ENCODE data around the gene CACNA1F.
A peak's percentile ranks its signal among the peaks of the same experiment; 100 is the strongest.

The CACNA1F gene
- total RNA-seq, result 1.6 to 3.3 (median 2.2) reads per million in 3 donors

DNA sequence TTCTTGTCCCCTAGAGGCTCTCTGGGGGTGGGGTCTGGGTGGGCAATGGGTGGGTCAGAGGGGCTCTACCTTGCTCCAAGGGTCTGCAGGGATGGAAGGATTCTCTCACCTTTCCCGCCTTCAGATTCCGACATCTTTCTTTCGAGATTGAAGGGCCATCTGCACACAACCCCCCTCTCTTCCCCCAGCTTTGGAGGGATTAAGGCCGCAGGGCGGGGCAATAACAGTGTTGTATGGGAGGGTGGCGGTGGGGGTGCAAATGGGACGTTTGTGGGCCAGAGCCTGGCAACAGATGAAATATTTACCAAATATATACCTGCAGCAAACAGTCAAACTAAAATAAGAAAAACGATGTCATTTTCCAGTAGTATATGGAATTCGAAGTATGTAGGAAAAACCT lies at the start of gene CACNA1F:
Gene CACNA1F, minus strand, starts transcription at position 165 of the 400 bp plus-strand sequence. Its CDS starts 31 bp downstream, at position 134.
- no peak for DNase-seq
- Histone ChIP-seq H3K4me3 (ENCODE audit: insufficient read depth, low read depth, low read length, poor library complexity, severe bottlenecking) (no peak within 1 kb of the TSS), H3K36me3 (ENCODE audit: control insufficient read depth, insufficient read depth, low read length) (no peaks in the 10 kb centered on the region), H3K9me3 (ENCODE audit: control insufficient read depth, low read length) (no peaks in the 10 kb centered on the region), H3K27me3 (replicated peaks; ENCODE audit: control insufficient read depth, insufficient read depth, low read length, poor library complexity, severe bottlenecking) (no peaks in the 10 kb centered on the region), H3K27ac (ENCODE audit: insufficient read depth, low read length, poor library complexity, severe bottlenecking) (no peak within 1 kb of the TSS), H3K4me1 (ENCODE audit: control insufficient read depth, insufficient read depth, low read length, poor library complexity, severe bottlenecking) (peaks cover 3% of the 10 kb centered on the region)

DNA sequence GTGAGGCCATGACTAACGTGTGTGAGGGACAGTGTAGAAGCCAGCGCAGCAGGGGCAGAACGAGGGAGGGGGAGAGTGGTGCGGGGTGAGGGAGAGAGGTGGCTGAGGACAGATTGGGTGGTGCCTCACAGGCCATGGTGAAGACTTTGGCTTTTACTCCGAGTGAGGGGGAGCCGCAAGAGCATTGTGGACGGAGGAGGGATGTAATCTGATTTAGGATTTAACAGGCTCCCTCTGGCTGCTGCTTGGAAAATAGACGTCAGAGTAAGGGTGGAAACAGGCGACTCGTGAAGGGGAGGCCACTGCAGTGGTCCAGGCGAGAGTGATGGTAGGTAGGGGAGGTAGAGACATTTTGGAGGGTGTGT lies 49.5 kb upstream of the CACNA1F start:
- Histone ChIP-seq H3K27ac (ENCODE audit: insufficient read depth, low read length, poor library complexity, severe bottlenecking) (no peak overlapping the region), H3K4me1 (ENCODE audit: control insufficient read depth, insufficient read depth, low read length, poor library complexity, severe bottlenecking) (peaks cover 4% of the 10 kb centered on the region), H3K36me3 (ENCODE audit: control insufficient read depth, insufficient read depth, low read length) (no peaks in the 10 kb centered on the region), H3K9me3 (ENCODE audit: control insufficient read depth, low read length) (no peaks in the 10 kb centered on the region), H3K27me3 (replicated peaks; ENCODE audit: control insufficient read depth, insufficient read depth, low read length, poor library complexity, severe bottlenecking) (no peaks in the 10 kb centered on the region), H3K4me3 (ENCODE audit: insufficient read depth, low read depth, low read length, poor library complexity, severe bottlenecking) (no peak overlapping the region)
- DNase-seq, result no peak

DNA sequence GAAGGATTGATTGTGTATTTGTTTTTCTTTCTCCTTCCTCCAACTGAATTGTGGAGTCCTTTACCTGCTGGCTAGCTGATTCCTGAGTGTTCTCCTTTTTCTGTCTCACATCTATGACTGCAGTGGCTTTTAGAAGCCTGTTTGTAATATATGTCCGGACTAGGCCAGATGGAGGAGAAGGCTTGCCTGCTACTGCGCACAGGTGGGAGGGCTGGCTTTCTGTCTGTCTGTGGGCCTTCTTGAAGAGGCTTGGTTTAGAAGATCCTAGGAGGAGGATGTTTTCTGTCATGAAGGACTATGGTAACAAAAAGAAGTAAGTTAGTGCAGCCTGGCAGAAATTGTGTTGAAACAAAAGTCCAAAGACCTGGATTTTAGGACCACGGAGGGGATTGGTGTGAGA lies 44.9 kb upstream of the CACNA1F start:
- H3K27me3 ChIP-seq (replicated peaks; ENCODE audit: control insufficient read depth, insufficient read depth, low read length, poor library complexity, severe bottlenecking), result no peaks in the 10 kb centered on the region
- no peak overlapping the region for H3K4me3 ChIP-seq (ENCODE audit: insufficient read depth, low read depth, low read length, poor library complexity, severe bottlenecking)
- no peaks in the 10 kb centered on the region for H3K36me3 ChIP-seq (ENCODE audit: control insufficient read depth, insufficient read depth, low read length)
- peak overlapping the region; percentile 37 for H3K27ac ChIP-seq (ENCODE audit: insufficient read depth, low read length, poor library complexity, severe bottlenecking)
- H3K9me3 ChIP-seq (ENCODE audit: control insufficient read depth, low read length), result no peaks in the 10 kb centered on the region
- no peak for DNase-seq
- peaks cover 32% of the 10 kb centered on the region for H3K4me1 ChIP-seq (ENCODE audit: control insufficient read depth, insufficient read depth, low read length, poor library complexity, severe bottlenecking)

DNA sequence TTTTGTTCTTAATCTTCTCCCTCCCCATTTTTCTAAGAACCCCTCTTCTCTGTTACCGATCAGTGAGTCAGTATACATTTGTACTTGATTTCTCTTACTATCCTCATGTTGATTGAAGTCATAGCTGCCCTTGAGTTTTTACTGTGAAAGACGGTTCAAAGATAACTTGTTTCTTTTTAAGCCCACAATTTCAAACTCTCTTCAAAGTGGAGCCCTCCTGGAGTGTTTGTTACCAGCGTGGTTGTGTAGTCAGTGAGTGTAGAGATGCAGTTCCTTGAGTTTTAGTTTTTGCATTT lies 44.3 kb upstream of the CACNA1F start:
- H3K27me3 ChIP-seq (replicated peaks; ENCODE audit: control insufficient read depth, insufficient read depth, low read length, poor library complexity, severe bottlenecking), result no peaks in the 10 kb centered on the region
- peaks cover 32% of the 10 kb centered on the region for H3K4me1 ChIP-seq (ENCODE audit: control insufficient read depth, insufficient read depth, low read length, poor library complexity, severe bottlenecking)
- DNase-seq, result no peak
- peak overlapping the region; percentile 37 for H3K27ac ChIP-seq (ENCODE audit: insufficient read depth, low read length, poor library complexity, severe bottlenecking)
- H3K4me3 ChIP-seq (ENCODE audit: insufficient read depth, low read depth, low read length, poor library complexity, severe bottlenecking), result no peak overlapping the region
- no peaks in the 10 kb centered on the region for H3K9me3 ChIP-seq (ENCODE audit: control insufficient read depth, low read length)
- no peaks in the 10 kb centered on the region for H3K36me3 ChIP-seq (ENCODE audit: control insufficient read depth, insufficient read depth, low read length)

DNA sequence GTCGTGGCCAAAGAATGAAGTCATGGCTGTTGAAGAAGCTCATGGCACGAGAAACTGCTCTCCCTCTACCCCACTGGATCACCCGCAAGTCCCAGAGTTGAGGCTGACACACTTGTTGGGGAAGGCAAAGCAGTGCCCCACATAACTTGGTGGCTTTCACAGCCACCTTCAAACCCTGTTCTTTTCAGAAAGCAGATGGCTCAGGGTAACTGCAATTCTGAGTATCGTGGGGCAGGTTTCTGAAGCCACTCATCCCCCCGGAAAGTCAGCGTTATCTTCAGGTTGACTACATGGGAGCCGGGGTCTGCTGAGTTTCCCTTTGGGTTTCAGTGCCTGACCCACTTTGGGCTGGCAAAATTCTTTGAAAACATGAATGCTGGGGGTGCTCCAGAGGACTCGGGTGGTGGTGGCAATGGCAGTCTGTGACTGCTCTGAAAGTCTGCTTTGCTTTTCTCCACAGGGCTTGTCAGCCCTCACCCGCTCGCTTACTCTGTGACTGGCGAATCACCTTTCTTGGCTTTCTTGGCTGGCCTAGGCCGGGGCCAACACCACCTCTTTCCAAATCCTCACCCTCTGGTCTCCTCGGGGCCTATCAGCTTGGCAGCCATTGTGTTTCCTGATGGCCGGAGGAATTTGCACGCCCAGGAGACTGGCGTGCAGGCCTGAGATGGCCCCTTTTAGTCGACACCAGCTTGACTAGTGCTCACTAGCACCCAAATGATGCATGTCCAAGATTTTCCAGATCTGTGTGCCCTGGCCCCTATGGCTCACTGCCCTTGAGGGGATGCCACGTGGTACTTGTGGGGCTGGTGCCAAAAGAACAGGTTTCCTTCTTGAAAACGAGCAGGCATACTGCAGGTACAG lies 43.8 kb upstream of the CACNA1F start:
- H3K36me3 ChIP-seq (ENCODE audit: control insufficient read depth, insufficient read depth, low read length), result no peaks in the 10 kb centered on the region
- H3K27me3 ChIP-seq (replicated peaks; ENCODE audit: control insufficient read depth, insufficient read depth, low read length, poor library complexity, severe bottlenecking), result no peaks in the 10 kb centered on the region
- DNase-seq, result no peak
- no peaks in the 10 kb centered on the region for H3K9me3 ChIP-seq (ENCODE audit: control insufficient read depth, low read length)
- no peak overlapping the region for H3K4me3 ChIP-seq (ENCODE audit: insufficient read depth, low read depth, low read length, poor library complexity, severe bottlenecking)
- peaks cover 38% of the 10 kb centered on the region for H3K4me1 ChIP-seq (ENCODE audit: control insufficient read depth, insufficient read depth, low read length, poor library complexity, severe bottlenecking)
- peak overlapping the region; percentile 37 for H3K27ac ChIP-seq (ENCODE audit: insufficient read depth, low read length, poor library complexity, severe bottlenecking)

DNA sequence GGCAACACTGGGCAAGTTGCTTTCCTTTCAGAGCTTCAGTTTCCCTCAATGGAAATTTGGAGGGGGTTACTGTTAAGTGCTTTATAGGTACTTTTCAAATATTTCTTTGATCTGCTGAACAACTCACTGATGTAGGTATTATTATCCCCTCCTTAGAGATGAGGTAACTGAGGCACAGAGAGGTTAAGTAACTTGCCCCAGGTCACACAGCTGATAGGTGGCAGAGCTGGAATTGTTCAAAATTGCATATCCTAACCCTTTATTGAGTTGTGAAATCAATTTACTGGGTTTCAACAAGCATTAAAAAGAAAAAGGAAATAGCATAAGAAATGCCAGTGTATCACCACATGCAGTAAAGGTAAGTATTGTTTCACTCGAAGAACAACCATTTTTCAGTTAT lies 43.1 kb upstream of the CACNA1F start:
- Histone ChIP-seq H3K36me3 (ENCODE audit: control insufficient read depth, insufficient read depth, low read length) (no peaks in the 10 kb centered on the region), H3K4me1 (ENCODE audit: control insufficient read depth, insufficient read depth, low read length, poor library complexity, severe bottlenecking) (peaks cover 40% of the 10 kb centered on the region), H3K27ac (ENCODE audit: insufficient read depth, low read length, poor library complexity, severe bottlenecking) (peak overlapping the region; percentile 25), H3K9me3 (ENCODE audit: control insufficient read depth, low read length) (no peaks in the 10 kb centered on the region), H3K27me3 (replicated peaks; ENCODE audit: control insufficient read depth, insufficient read depth, low read length, poor library complexity, severe bottlenecking) (no peaks in the 10 kb centered on the region), H3K4me3 (ENCODE audit: insufficient read depth, low read depth, low read length, poor library complexity, severe bottlenecking) (no peak overlapping the region)
- DNase-seq, result no peak

DNA sequence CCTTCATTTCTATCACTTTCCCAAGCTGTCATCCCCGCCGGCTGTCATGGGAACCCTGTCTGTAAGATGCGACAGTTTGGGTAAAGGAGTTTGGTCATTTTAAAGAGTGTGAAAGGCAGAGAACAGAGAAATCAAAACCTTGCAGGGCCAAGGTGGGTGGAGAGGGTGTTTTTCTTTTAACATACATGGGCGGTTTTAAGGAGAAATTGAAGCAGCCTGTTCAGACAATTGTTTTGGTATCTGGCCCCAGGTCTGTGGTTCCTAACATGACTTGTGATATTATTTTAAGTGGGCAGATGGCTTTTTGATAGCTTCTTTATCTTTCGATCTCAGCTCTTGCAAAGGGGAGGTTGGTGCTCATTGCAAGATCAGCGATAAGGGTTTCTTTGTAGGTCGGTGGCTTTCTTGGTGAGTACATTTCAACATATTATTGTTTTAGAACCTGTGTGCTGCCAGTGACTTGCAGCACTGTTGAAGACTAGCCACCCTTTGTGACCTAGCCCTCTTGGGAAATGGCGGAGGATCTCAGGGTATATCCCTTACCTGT lies 40.1 kb upstream of the CACNA1F start:
- DNase-seq, result peak in 1 of 3 donors; percentile 28
- Histone ChIP-seq H3K27me3 (replicated peaks; ENCODE audit: control insufficient read depth, insufficient read depth, low read length, poor library complexity, severe bottlenecking) (no peaks in the 10 kb centered on the region), H3K4me1 (ENCODE audit: control insufficient read depth, insufficient read depth, low read length, poor library complexity, severe bottlenecking) (peaks cover 42% of the 10 kb centered on the region), H3K36me3 (ENCODE audit: control insufficient read depth, insufficient read depth, low read length) (no peaks in the 10 kb centered on the region), H3K9me3 (ENCODE audit: control insufficient read depth, low read length) (no peaks in the 10 kb centered on the region), H3K4me3 (ENCODE audit: insufficient read depth, low read depth, low read length, poor library complexity, severe bottlenecking) (peak overlapping the region; percentile 39), H3K27ac (ENCODE audit: insufficient read depth, low read length, poor library complexity, severe bottlenecking) (peak overlapping the region; percentile 41)

DNA sequence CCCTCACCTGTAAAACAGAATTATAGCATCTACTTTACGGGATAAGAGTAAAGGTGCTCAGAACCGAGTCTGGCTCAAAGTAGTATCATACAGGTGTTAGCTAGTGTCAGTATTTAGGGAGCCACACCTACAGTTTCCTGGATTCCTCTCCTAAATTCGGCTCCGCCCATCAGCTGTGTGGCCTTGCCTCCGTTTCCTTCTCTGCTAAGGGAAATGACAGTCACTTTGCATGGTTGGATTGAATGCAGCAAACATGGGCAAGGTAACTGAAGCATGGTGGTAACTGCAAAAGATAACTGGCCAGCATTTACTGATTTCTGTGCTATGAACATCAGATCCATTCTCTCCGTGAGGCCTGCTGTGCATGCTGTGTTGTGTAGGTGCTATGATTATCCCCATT lies 39.3 kb upstream of the CACNA1F start:
- peak in 1 of 3 donors; percentile 11 for DNase-seq
- Histone ChIP-seq H3K27ac (ENCODE audit: insufficient read depth, low read length, poor library complexity, severe bottlenecking) (peak overlapping the region; percentile 41), H3K4me1 (ENCODE audit: control insufficient read depth, insufficient read depth, low read length, poor library complexity, severe bottlenecking) (peaks cover 45% of the 10 kb centered on the region)

DNA sequence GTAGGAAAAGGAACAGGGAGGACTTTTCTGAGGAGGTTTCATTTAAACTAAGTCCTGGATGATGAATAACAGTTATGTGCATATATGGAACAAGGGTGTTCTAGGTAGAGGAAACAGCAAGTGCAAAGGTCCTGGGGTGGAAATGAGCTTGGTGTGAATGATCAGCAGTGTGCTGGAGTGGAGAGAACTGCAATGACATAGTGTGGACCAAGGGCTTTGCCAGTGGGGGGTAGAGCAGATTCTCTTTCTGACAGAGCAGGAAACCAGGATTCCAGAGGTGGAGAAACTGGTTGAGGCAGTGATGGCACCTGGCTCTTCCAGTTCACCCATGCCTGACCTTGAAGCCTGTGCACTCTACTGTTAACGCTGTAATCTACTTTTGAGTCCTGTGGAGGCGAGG lies 38.2 kb upstream of the CACNA1F start:
- no peaks in the 10 kb centered on the region for H3K27me3 ChIP-seq (replicated peaks; ENCODE audit: control insufficient read depth, insufficient read depth, low read length, poor library complexity, severe bottlenecking)
- peak overlapping the region; percentile 2 for H3K27ac ChIP-seq (ENCODE audit: insufficient read depth, low read length, poor library complexity, severe bottlenecking)
- H3K4me3 ChIP-seq (ENCODE audit: insufficient read depth, low read depth, low read length, poor library complexity, severe bottlenecking), result no peak overlapping the region
- DNase-seq, result no peak
- H3K4me1 ChIP-seq (ENCODE audit: control insufficient read depth, insufficient read depth, low read length, poor library complexity, severe bottlenecking), result peaks cover 37% of the 10 kb centered on the region
- no peaks in the 10 kb centered on the region for H3K36me3 ChIP-seq (ENCODE audit: control insufficient read depth, insufficient read depth, low read length)
- no peaks in the 10 kb centered on the region for H3K9me3 ChIP-seq (ENCODE audit: control insufficient read depth, low read length)

More for the DNA sequence above, 39.3 kb upstream of the CACNA1F start:
- Histone ChIP-seq H3K27me3 (replicated peaks; ENCODE audit: control insufficient read depth, insufficient read depth, low read length, poor library complexity, severe bottlenecking) (no peaks in the 10 kb centered on the region), H3K9me3 (ENCODE audit: control insufficient read depth, low read length) (no peaks in the 10 kb centered on the region), H3K4me3 (ENCODE audit: insufficient read depth, low read depth, low read length, poor library complexity, severe bottlenecking) (peak overlapping the region; percentile 39), H3K36me3 (ENCODE audit: control insufficient read depth, insufficient read depth, low read length) (no peaks in the 10 kb centered on the region)

DNA sequence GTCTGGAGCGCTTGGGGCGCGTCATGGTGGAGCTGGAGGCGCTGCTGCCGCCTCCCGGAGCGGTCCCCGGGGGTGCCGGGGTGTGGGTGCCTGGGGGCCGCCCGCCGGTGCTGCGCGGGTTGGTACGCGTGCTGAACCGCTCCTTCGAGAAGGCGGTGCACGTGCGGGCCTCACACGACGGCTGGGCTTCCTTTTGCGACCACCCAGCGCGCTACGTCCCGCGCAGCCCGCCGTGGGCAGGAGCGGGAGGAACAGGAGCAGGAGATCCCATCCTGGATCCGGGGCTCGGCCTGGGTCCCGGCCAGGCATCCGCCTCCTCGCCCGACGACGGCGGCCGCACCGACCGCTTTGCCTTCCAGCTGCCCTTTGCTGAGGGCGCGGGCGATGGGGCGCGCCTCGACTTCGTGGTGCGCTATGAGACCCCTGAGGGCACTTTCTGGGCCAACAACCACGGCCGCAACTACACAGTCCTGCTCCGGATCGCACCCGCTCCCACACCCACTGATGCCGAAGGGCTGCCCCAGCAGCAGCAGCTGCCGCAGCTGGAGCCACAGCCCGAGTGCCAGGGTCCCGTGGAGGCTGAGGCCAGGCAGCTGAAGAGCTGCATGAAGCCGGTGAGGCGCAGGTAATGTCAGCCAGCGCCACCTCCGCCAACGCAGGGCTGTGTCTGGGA lies 37.2 kb upstream of the CACNA1F start:
- H3K27me3 ChIP-seq (replicated peaks; ENCODE audit: control insufficient read depth, insufficient read depth, low read length, poor library complexity, severe bottlenecking), result no peaks in the 10 kb centered on the region
- no peaks in the 10 kb centered on the region for H3K9me3 ChIP-seq (ENCODE audit: control insufficient read depth, low read length)
- no peak for DNase-seq
- H3K36me3 ChIP-seq (ENCODE audit: control insufficient read depth, insufficient read depth, low read length), result no peaks in the 10 kb centered on the region
- peak overlapping the region; percentile 97 for H3K27ac ChIP-seq (ENCODE audit: insufficient read depth, low read length, poor library complexity, severe bottlenecking)
- H3K4me1 ChIP-seq (ENCODE audit: control insufficient read depth, insufficient read depth, low read length, poor library complexity, severe bottlenecking), result peaks cover 35% of the 10 kb centered on the region
- H3K4me3 ChIP-seq (ENCODE audit: insufficient read depth, low read depth, low read length, poor library complexity, severe bottlenecking), result peak overlapping the region; percentile 54

Data from effector memory CD4-positive, alpha-beta T cell (primary cell).